PC-3 (cell line): ENCODE data around the gene FA2H. TPM values are rescaled to one million over a fixed set of nuclear protein-coding genes. Genes with fewer than 3 reads are reported as not detected.

Experiments used
- ATAC-seq: fragments of 200-7000 bp; cut with Tn5 transposase; 2 replicates; pipeline ENCODE4 v1.9.1; 2020; ENCODE audit warnings: mild to moderate bottlenecking, moderate library complexity
- Bru-seq: library from RNA; stranded (reverse); fragments of 400-500 nt; gene quantifications from one replicate; lab custom pipeline; 2021; lab: Mats Ljungman, UMichigan
- BruChase-seq, 2 experiments: library from RNA; stranded (reverse); fragments of 400-500 nt; gene quantifications; one replicate each; lab custom pipeline; 2021; lab: Mats Ljungman, UMichigan
- BruUV-seq: library from RNA; stranded (reverse); fragments of 400-500 nt; replicated peaks from 2 replicates; lab custom pipeline; 2021; lab: Mats Ljungman, UMichigan
- CTCF ChIA-PET: fragments of 300-600 bp; sonication (Branson Sonifier 250); formaldehyde crosslinking; loops from one replicate; lab custom pipeline; 2022; ENCODE audit warnings: antibody characterized with exemption; lab: Charles Lee
- POLR2A ChIA-PET: fragments of 300-600 bp; sonication (Branson Sonifier 250); formaldehyde crosslinking; loops from one replicate; lab custom pipeline; 2022; ENCODE audit warnings: antibody characterized with exemption; ENCODE audit not compliant: unreplicated experiment; lab: Charles Lee
- DNase-seq: peaks from one replicate; pipeline ENCODE4 v3.0.0-alpha.2; 2015
- H2AFZ ChIP-seq: fragments of 300-600 bp; sonication (generic); 2 replicates; pipeline ENCODE4 v1.6.0; 2016; ENCODE audit warnings: antibody characterized with exemption, low read length
- H3F3A ChIP-seq: fragments of 300-600 bp; sonication (generic); one replicate; pipeline ENCODE4 v1.6.0; 2017; ENCODE audit warnings: antibody characterized with exemption, low read length, control low read depth, mild to moderate bottlenecking; ENCODE audit not compliant: unreplicated experiment
- H3K27ac ChIP-seq: fragments of 300-600 bp; sonication (generic); 2 replicates; pipeline ENCODE4 v1.5.1; 2016; ENCODE audit warnings: mild to moderate bottlenecking, low read length
- H3K27me3 ChIP-seq: fragments of 300-600 bp; sonication (generic); 2 replicates; pipeline ENCODE4 v1.6.1; 2016; ENCODE audit warnings: low read length, mixed read lengths
- H3K36me3 ChIP-seq: fragments of 300-600 bp; sonication (generic); 2 replicates; pipeline ENCODE4 v1.6.1; 2016; ENCODE audit warnings: low read depth, mixed run types, low read length, mixed read lengths
- H3K4me1 ChIP-seq: fragments of 300-600 bp; sonication (generic); 2 replicates; pipeline ENCODE4 v1.5.1; 2016; ENCODE audit warnings: low read length; ENCODE audit not compliant: insufficient read depth
- H3K4me2 ChIP-seq: fragments of 300-600 bp; sonication (generic); 2 replicates; pipeline ENCODE4 v1.6.0; 2016; ENCODE audit warnings: low read length
- H3K4me3 ChIP-seq: fragments of 300-600 bp; sonication (generic); 2 replicates; pipeline ENCODE4 v1.5.1; 2016; ENCODE audit warnings: mild to moderate bottlenecking, low read length, mixed read lengths
- H3K79me2 ChIP-seq: fragments of 300-600 bp; sonication (generic); 2 replicates; pipeline ENCODE4 v1.6.1; 2017; ENCODE audit warnings: low read length, mixed read lengths
- H3K9ac ChIP-seq: fragments of 300-600 bp; sonication (generic); 2 replicates; pipeline ENCODE4 v1.6.0; 2016; ENCODE audit warnings: mild to moderate bottlenecking, low read length
- H3K9me2 ChIP-seq: fragments of 300-600 bp; sonication (generic); replicated peaks from 2 replicates; pipeline ENCODE4 v1.6.1; 2016; ENCODE audit warnings: mixed run types, low read length, mixed read lengths
- H3K9me3 ChIP-seq: fragments of 300-600 bp; sonication (generic); 2 replicates; pipeline ENCODE4 v1.6.1; 2016; ENCODE audit warnings: low read length, mixed read lengths
- H4K20me1 ChIP-seq: fragments of 300-600 bp; sonication (generic); 2 replicates; pipeline ENCODE4 v1.6.1; 2016; ENCODE audit warnings: low read length, mixed read lengths
- CTCF ChIP-seq: fragments of 300-600 bp; sonication (generic); conservative IDR thresholded peaks from 2 replicates; pipeline ENCODE4 v1.5.1; 2017; ENCODE audit warnings: antibody characterized with exemption, low read depth, mild to moderate bottlenecking, low read length
- EZH2 ChIP-seq: fragments of 300-600 bp; sonication (generic); IDR thresholded peaks from one replicate; pipeline ENCODE4 v1.6.1; 2017; ENCODE audit warnings: antibody characterized with exemption, mild to moderate bottlenecking, low read length; ENCODE audit not compliant: unreplicated experiment
- EZH2phosphoT487 ChIP-seq: fragments of 300-600 bp; sonication (generic); IDR thresholded peaks from 2 replicates; pipeline ENCODE4 v1.6.1; 2018; ENCODE audit warnings: mild to moderate bottlenecking, antibody characterized with exemption, low read length, borderline replicate concordance
- intact Hi-C: fragments of 100-400 bp; cut with micrococcal nuclease; formaldehyde crosslinking; loops from 2 replicates; pipeline ENCODE4 v1.9.0; 2023
- long read RNA-seq: library from polyadenylated mRNA; unstranded; transcript quantifications from one replicate; pipeline ENCODE4 v2.0.0, GENCODE V29; 2021; ENCODE audit not compliant: unreplicated experiment
- total RNA-seq: library from RNA; depleted of rRNA; stranded (reverse); fragments of >200 nt; gene quantifications from 2 replicates; pipeline ENCODE4 v1.2.3, GENCODE V29; 2014; rRNA removed

FA2H gene
- total RNA-seq (3.9 and 6.2 TPM in 2 replicates), Bru-seq, nascent RNA (percentile 44 among the genes with signal in this experiment), BruChase-seq, experiment 1, labeled RNA remaining after a 6-hour chase (percentile 37 among the genes with signal in this experiment), BruChase-seq, experiment 2, labeled RNA remaining after a 2-hour chase (percentile 33 among the genes with signal in this experiment)
- long read RNA-seq, partial matches to known transcripts: 0 of 10 reads
- long read RNA-seq, other reads (novel, unspliced or antisense): 8 of 10 reads

- Histone ChIP-seq H3K79me2 (no peaks in the 10 kb centered on the region), H3K36me3 (no peaks in the 10 kb centered on the region), H3K9me2 (no peaks in the 10 kb centered on the region), H2AFZ (peak within 1 kb of the TSS; percentile 92), H3K4me1 (peaks cover 7% of the 10 kb centered on the region; the same call in 1 of the 2 replicates), H3K9ac (peak within 1 kb of the TSS; percentile 61), H3K9me3 (no peaks in the 10 kb centered on the region), H4K20me1 (no peaks in the 10 kb centered on the region), H3K27ac (peak within 1 kb of the TSS; percentile 14; the same call in 1 of the 2 replicates), H3F3A (no peaks in the 10 kb centered on the region), H3K4me3 (peak within 1 kb of the TSS; percentile 74), H3K4me2 (peak within 1 kb of the TSS; percentile 83), H3K27me3 (no peaks in the 10 kb centered on the region)
- no TSS peak for BruUV-seq
- peak; percentile 91 for TF ChIP-seq EZH2phosphoT487
- peak; percentile 35; the same call in 1 of the 2 replicates for TF ChIP-seq CTCF
- TF ChIP-seq EZH2: no peak
- CTCF ChIA-PET: interaction anchor here (0.9 kb wide), 1 partner anchor 88 kb away, joined by 4 read pairs; no protein-coding TSS in a partner anchor
- peak; percentile 88 for DNase-seq
- intact Hi-C loops: no loop called here
- peak; percentile 98 for ATAC-seq
- POLR2A ChIA-PET: interaction anchor here (0.7 kb wide), 1 partner anchor 50 kb away, joined by 3 read pairs; no protein-coding TSS in a partner anchor
Observed at GRCh38 chr16:74774223-74775139, at the start of gene FA2H. TSS of gene FA2H (minus strand) at chr16:74774820. CDS start at chr16:74774755, 65 bp downstream.

- Histone ChIP-seq H4K20me1 (no peaks in the 10 kb centered on the region), H3K27me3 (no peaks in the 10 kb centered on the region), H3F3A (no peaks in the 10 kb centered on the region), H3K27ac (no peak overlapping the region), H3K4me3 (no peak overlapping the region), H3K4me2 (no peak overlapping the region), H3K4me1 (0 out of 2 replicates have a peak, but pooled peaks cover 5% of the 10 kb centered on the region), H2AFZ (no peak overlapping the region), H3K9me3 (no peaks in the 10 kb centered on the region), H3K9ac (no peak overlapping the region), H3K79me2 (no peaks in the 10 kb centered on the region), H3K9me2 (no peaks in the 10 kb centered on the region), H3K36me3 (no peaks in the 10 kb centered on the region)
- ATAC-seq: no peak
- TF ChIP-seq EZH2 (no peak), CTCF (no peak), EZH2phosphoT487 (no peak)
- ChIA-PET POLR2A (no interaction called here), CTCF (interaction anchor here (0.6 kb wide), 1 partner anchor 26 kb away, joined by 3 read pairs; no protein-coding TSS in a partner anchor)
- intact Hi-C loops: no loop called here
- no peak for DNase-seq
- no TSS peak for BruUV-seq
Observed at GRCh38 chr16:74817851-74818250, 43.2 kb upstream of the FA2H start.
